ENCODE data around the gene SRGAP1. TPM values are rescaled to one million over a fixed set of nuclear protein-coding genes. Genes with fewer than 3 reads are reported as not detected.
A peak's percentile ranks its signal among the peaks of the same experiment; 100 is the strongest.

The SRGAP1 gene
- total and polyA plus RNA-seq, 2 experiments from 2014 or later: 13.0 to 29.4 TPM

- H3K9me2 ChIP-seq (ENCODE audit: insufficient read depth): no peaks in the 10 kb centered on the region
- 8 to 10% methylated on average over 2 of the region's 2 CpGs for WGBS, 2 experiments (ENCODE audit: low coverage in 1 of 2, low lambda C conversion rate in 2 of 2, missing lambda C conversion rate in 2 of 2)
- peaks cover 70% of the 10 kb centered on the region for H3K4me1 ChIP-seq (ENCODE audit: insufficient read depth)
- H3K9me3 ChIP-seq (ENCODE audit: low read depth): no peaks in the 10 kb centered on the region
- peaks cover 32% of the 10 kb centered on the region; the same call in 1 of the 2 replicates for H3F3A ChIP-seq (ENCODE audit: insufficient read depth)
- peak overlapping the region; percentile 9 for H3K4me2 ChIP-seq (ENCODE audit: unreplicated experiment)
- no peak overlapping the region for H2AFZ ChIP-seq
- H3K4me3 ChIP-seq: no peak overlapping the region
- peak overlapping the region; percentile 9; the same call in 1 of the 2 replicates for H3K27ac ChIP-seq
- H4K20me1 ChIP-seq (ENCODE audit: insufficient read depth): no peaks in the 10 kb centered on the region
- H3K79me2 ChIP-seq (ENCODE audit: insufficient read depth): peaks cover 98% of the 10 kb centered on the region
- in situ Hi-C loops (cut with MboI): no loop called here
- peaks cover 47% of the 10 kb centered on the region for H3K36me3 ChIP-seq (ENCODE audit: low read depth)
- no peak for TF ChIP-seq EZH2phosphoT487 (IDR thresholded peaks at IDR 0.05; ENCODE audit: insufficient read depth, low read depth)
- no peak for TF ChIP-seq EZH2 (IDR thresholded peaks at IDR 0.05; ENCODE audit: insufficient read depth, poor library complexity, severe bottlenecking)
- no peaks in the 10 kb centered on the region for H3K27me3 ChIP-seq (replicated peaks; ENCODE audit: insufficient read depth)
- H3K9ac ChIP-seq: no peak overlapping the region
- DNase-seq: peak; percentile 76
Observed at GRCh38 chr12:63994704-63995103, 150.2 kb downstream of the SRGAP1 start.

DNA sequence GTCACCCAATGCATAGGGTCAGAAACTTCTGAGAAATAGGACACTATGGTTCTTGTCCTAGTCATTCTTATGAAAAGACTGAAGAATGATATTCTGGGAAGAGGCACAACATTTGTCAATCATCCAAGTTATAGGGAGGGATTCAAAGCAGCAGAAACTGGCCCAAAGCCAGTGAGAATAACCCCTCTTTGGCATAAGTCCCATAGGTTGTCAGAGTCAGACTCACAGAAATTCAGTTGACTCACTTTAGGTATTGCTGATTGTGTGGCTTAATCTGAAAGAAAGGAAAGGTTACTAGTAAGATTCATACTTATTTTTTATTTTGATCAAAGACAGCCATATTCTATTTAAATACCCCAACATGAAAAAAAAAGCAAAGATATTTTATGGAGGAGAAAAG, 151.0 kb downstream of the SRGAP1 start:
- Histone ChIP-seq H3K4me2 (ENCODE audit: unreplicated experiment) (no peak overlapping the region), H3K9me2 (ENCODE audit: insufficient read depth) (no peaks in the 10 kb centered on the region), H3K36me3 (ENCODE audit: low read depth) (peaks cover 41% of the 10 kb centered on the region), H2AFZ (no peak overlapping the region), H3K27me3 (replicated peaks; ENCODE audit: insufficient read depth) (no peaks in the 10 kb centered on the region), H3K27ac (peak overlapping the region; percentile 9; the same call in 1 of the 2 replicates), H3K9ac (no peak overlapping the region), H3F3A (ENCODE audit: insufficient read depth) (peaks cover 32% of the 10 kb centered on the region; the same call in 1 of the 2 replicates), H3K4me3 (no peak overlapping the region), H3K4me1 (ENCODE audit: insufficient read depth) (peaks cover 64% of the 10 kb centered on the region), H3K79me2 (ENCODE audit: insufficient read depth) (peaks cover 97% of the 10 kb centered on the region), H3K9me3 (ENCODE audit: low read depth) (no peaks in the 10 kb centered on the region), H4K20me1 (ENCODE audit: insufficient read depth) (no peaks in the 10 kb centered on the region)
- DNase-seq: no peak
- no peak for TF ChIP-seq EZH2 (IDR thresholded peaks at IDR 0.05; ENCODE audit: insufficient read depth, poor library complexity, severe bottlenecking)
- no peak for TF ChIP-seq EZH2phosphoT487 (IDR thresholded peaks at IDR 0.05; ENCODE audit: insufficient read depth, low read depth)
- in situ Hi-C loops (cut with MboI): no loop called here

- Histone ChIP-seq H3K36me3 (ENCODE audit: low read depth) (peaks cover 32% of the 10 kb centered on the region), H3K9me2 (ENCODE audit: insufficient read depth) (no peaks in the 10 kb centered on the region), H4K20me1 (ENCODE audit: insufficient read depth) (no peaks in the 10 kb centered on the region), H2AFZ (no peak overlapping the region), H3K27ac (no peak overlapping the region), H3K9me3 (ENCODE audit: low read depth) (no peaks in the 10 kb centered on the region), H3K4me3 (no peak overlapping the region), H3F3A (ENCODE audit: insufficient read depth) (peaks cover 23% of the 10 kb centered on the region), H3K9ac (no peak overlapping the region), H3K79me2 (ENCODE audit: insufficient read depth) (peaks cover 97% of the 10 kb centered on the region), H3K4me1 (ENCODE audit: insufficient read depth) (peaks cover 54% of the 10 kb centered on the region), H3K4me2 (ENCODE audit: unreplicated experiment) (no peak overlapping the region), H3K27me3 (replicated peaks; ENCODE audit: insufficient read depth) (no peaks in the 10 kb centered on the region)
- no peak for TF ChIP-seq EZH2phosphoT487 (IDR thresholded peaks at IDR 0.05; ENCODE audit: insufficient read depth, low read depth)
- no peak for TF ChIP-seq EZH2 (IDR thresholded peaks at IDR 0.05; ENCODE audit: insufficient read depth, poor library complexity, severe bottlenecking)
- 100% methylated on average over 1 of the region's 1 CpG for WGBS, 2 experiments (ENCODE audit: low coverage in 1 of 2, low lambda C conversion rate in 2 of 2, missing lambda C conversion rate in 2 of 2)
- in situ Hi-C loops (cut with MboI): no loop called here
- no peak for DNase-seq
Observed at GRCh38 chr12:63996556-63996955, 152.1 kb downstream of the SRGAP1 start.

DNA sequence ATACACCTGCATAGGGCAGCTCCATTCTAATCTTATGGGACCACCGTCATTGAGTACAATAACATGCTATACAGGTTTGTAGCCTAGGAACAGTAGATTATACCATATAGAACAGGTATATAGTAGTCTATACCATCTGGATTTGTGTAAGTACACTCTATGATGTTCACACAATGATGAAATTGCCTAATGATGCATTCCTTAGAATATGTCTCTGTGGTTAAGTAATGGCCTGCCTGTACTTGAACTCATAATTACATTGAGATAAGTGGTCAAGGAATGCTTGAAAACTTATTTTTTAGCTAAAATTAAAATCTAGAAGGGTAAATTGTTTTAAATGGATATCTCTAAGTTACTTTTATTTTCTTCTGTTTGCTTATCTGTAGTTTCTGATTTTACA, 152.7 kb downstream of the SRGAP1 start:
- no peaks in the 10 kb centered on the region for H3K27me3 ChIP-seq (replicated peaks; ENCODE audit: insufficient read depth)
- WGBS, 2 experiments (ENCODE audit: low coverage in 1 of 2, low lambda C conversion rate in 2 of 2, missing lambda C conversion rate in 2 of 2): 95 to 100% methylated on average over 1 of the region's 1 CpG
- no peaks in the 10 kb centered on the region for H4K20me1 ChIP-seq (ENCODE audit: insufficient read depth)
- DNase-seq: no peak
- H3K36me3 ChIP-seq (ENCODE audit: low read depth): peaks cover 35% of the 10 kb centered on the region
- peaks cover 20% of the 10 kb centered on the region for H3F3A ChIP-seq (ENCODE audit: insufficient read depth)
- in situ Hi-C loops (cut with MboI): no loop called here
- no peaks in the 10 kb centered on the region for H3K9me3 ChIP-seq (ENCODE audit: low read depth)
- no peak overlapping the region for H3K4me2 ChIP-seq (ENCODE audit: unreplicated experiment)
- H3K4me1 ChIP-seq (ENCODE audit: insufficient read depth): peaks cover 50% of the 10 kb centered on the region
- H3K4me3 ChIP-seq: no peak overlapping the region
- no peak overlapping the region for H3K9ac ChIP-seq
- no peak overlapping the region for H3K27ac ChIP-seq
- no peaks in the 10 kb centered on the region for H3K9me2 ChIP-seq (ENCODE audit: insufficient read depth)
- H2AFZ ChIP-seq: no peak overlapping the region
- TF ChIP-seq EZH2phosphoT487 (IDR thresholded peaks at IDR 0.05; ENCODE audit: insufficient read depth, low read depth) (no peak), EZH2 (IDR thresholded peaks at IDR 0.05; ENCODE audit: insufficient read depth, poor library complexity, severe bottlenecking) (no peak)
- H3K79me2 ChIP-seq (ENCODE audit: insufficient read depth): peaks cover 97% of the 10 kb centered on the region

GRCh38 chr12:63998584-63998983, 154.1 kb downstream of the SRGAP1 start:
- H3K79me2 ChIP-seq (ENCODE audit: insufficient read depth): peaks cover 88% of the 10 kb centered on the region
- no peak overlapping the region for H3K4me2 ChIP-seq (ENCODE audit: unreplicated experiment)
- no peak overlapping the region for H3K4me3 ChIP-seq

More at GRCh38 chr12:63998584-63998983, 154.1 kb downstream of the SRGAP1 start:
- Histone ChIP-seq H3K36me3 (ENCODE audit: low read depth) (peaks cover 30% of the 10 kb centered on the region), H3K27ac (no peak overlapping the region), H4K20me1 (ENCODE audit: insufficient read depth) (no peaks in the 10 kb centered on the region), H3K27me3 (replicated peaks; ENCODE audit: insufficient read depth) (no peaks in the 10 kb centered on the region), H3K9ac (no peak overlapping the region), H3K9me3 (ENCODE audit: low read depth) (no peaks in the 10 kb centered on the region), H3K4me1 (ENCODE audit: insufficient read depth) (peaks cover 39% of the 10 kb centered on the region), H3F3A (ENCODE audit: insufficient read depth) (peaks cover 26% of the 10 kb centered on the region), H3K9me2 (ENCODE audit: insufficient read depth) (no peaks in the 10 kb centered on the region), H2AFZ (no peak overlapping the region)
- in situ Hi-C loops (cut with MboI): no loop called here
- no peak for DNase-seq
- TF ChIP-seq EZH2phosphoT487 (IDR thresholded peaks at IDR 0.05; ENCODE audit: insufficient read depth, low read depth) (no peak), EZH2 (IDR thresholded peaks at IDR 0.05; ENCODE audit: insufficient read depth, poor library complexity, severe bottlenecking) (no peak)
